Panc1 (cell line): ENCODE results near the gene IL24. TPM values are rescaled to one million over a fixed set of nuclear protein-coding genes. Genes with fewer than 3 reads are reported as not detected.

Experiments
- ATAC-seq: fragments of 200-7000 bp; cut with Tn5 transposase; 2 replicates; pipeline ENCODE4 v1.9.1; 2020; ENCODE audit warnings: mild to moderate bottlenecking, moderate library complexity
- BruUV-seq: library from RNA; stranded (reverse); fragments of 400-500 nt; replicated peaks from 2 replicates; lab custom pipeline; 2021; lab: Mats Ljungman, UMichigan
- CTCF ChIA-PET: fragments of 300-600 bp; sonication (Branson Sonifier 250); formaldehyde crosslinking; loops from one replicate; lab custom pipeline; 2022; ENCODE audit warnings: antibody characterized with exemption; lab: Charles Lee
- POLR2A ChIA-PET: fragments of 300-600 bp; sonication (Branson Sonifier 250); formaldehyde crosslinking; loops from one replicate; lab custom pipeline; 2022; ENCODE audit warnings: antibody characterized with exemption; lab: Charles Lee
- DNase-seq: peaks from one replicate; pipeline ENCODE4 v3.0.0-alpha.2; 2010; ENCODE audit warnings: low read depth, low spot score
- H3K27ac ChIP-seq: 2 replicates; pipeline ENCODE4 v1.5.1; 2011; ENCODE audit warnings: mild to moderate bottlenecking, low read length, inconsistent platforms
- H3K27me3 ChIP-seq: fragments of 200-500 bp; sonication (Bioruptor generic); 2 replicates; pipeline ENCODE4 v1.6.0; 2014; ENCODE audit warnings: low read length, inconsistent platforms; ENCODE audit not compliant: control insufficient read depth, insufficient read depth
- H3K36me3 ChIP-seq: fragments of 200-500 bp; sonication (Bioruptor generic); 2 replicates; pipeline ENCODE4 v1.5.1; 2014; ENCODE audit warnings: inconsistent platforms, mild to moderate bottlenecking, low read length, moderate library complexity; ENCODE audit not compliant: control insufficient read depth, insufficient read depth
- H3K4me1 ChIP-seq: 2 replicates; pipeline ENCODE4 v1.5.1; 2011; ENCODE audit warnings: inconsistent platforms, mild to moderate bottlenecking, low read length, moderate library complexity; ENCODE audit not compliant: control insufficient read depth, insufficient read depth
- H3K4me3 ChIP-seq, 2 experiments: 2 replicates each; pipeline ENCODE4 v1.5.1; 2011 to 2012; ENCODE audit warnings: low read depth in 2 of 2, low read length in 2 of 2, mild to moderate bottlenecking in 2 of 2, inconsistent platforms in 1 of 2, moderate library complexity in 1 of 2
- H3K9me3 ChIP-seq: fragments of 200-500 bp; sonication (Bioruptor generic); 2 replicates; pipeline ENCODE4 v1.5.1; 2014; ENCODE audit warnings: low read depth, mild to moderate bottlenecking, inconsistent platforms, low read length, moderate library complexity; ENCODE audit not compliant: control insufficient read depth, insufficient read depth
- POLR2AphosphoS5 ChIP-seq: IDR thresholded peaks from 2 replicates; pipeline ENCODE4 v1.6.1; 2012; ENCODE audit warnings: mild to moderate bottlenecking, low read depth, low read length, moderate library complexity
- SIN3A ChIP-seq: IDR thresholded peaks from 2 replicates; pipeline ENCODE4 v1.6.1; 2012; ENCODE audit warnings: low read depth, mild to moderate bottlenecking, low read length, moderate library complexity, borderline replicate concordance; ENCODE audit not compliant: insufficient read depth
- TCF7L2 ChIP-seq: IDR thresholded peaks from 2 replicates; pipeline ENCODE4 v1.6.1; 2011; ENCODE audit warnings: mild to moderate bottlenecking, low read depth, low read length, inconsistent platforms
- in situ Hi-C: cut with HindIII; loops from 2 replicates; pipeline ENCODE4 v1.10.0; 2016; ENCODE audit warnings: low sequenced_read_pairs, low pct_unique_long_range_greater_than_20kb
- intact Hi-C: fragments of 100-400 bp; cut with micrococcal nuclease; formaldehyde crosslinking; loops from one replicate; pipeline ENCODE4 v1.10.0; 2022; ENCODE audit not compliant: unreplicated experiment
- total RNA-seq: library from RNA; stranded (reverse); gene quantifications from one replicate; pipeline ENCODE4 v1.2.1, GENCODE V29; 2021; ENCODE audit not compliant: unreplicated experiment
- TF ChIP-seq, protein P1 (sequence below): fragments of 450-650 bp; IDR thresholded peaks from 2 replicates; pipeline ENCODE4 v1.5.1; 2017; ENCODE audit warnings: mild to moderate bottlenecking
- TF ChIP-seq, protein P2 (sequence below), 2 experiments: IDR thresholded peaks; 2 replicates each; pipeline ENCODE4 v1.6.1; 2011 to 2012; ENCODE audit warnings: low read depth in 2 of 2, control low read depth in 1 of 2, low read length in 1 of 2, mild to moderate bottlenecking in 1 of 2, moderate library complexity in 1 of 2; ENCODE audit not compliant: insufficient read depth in 1 of 2

IL24 gene
- total RNA-seq, 1 experiment from 2014 or later, result not detected

DNA sequence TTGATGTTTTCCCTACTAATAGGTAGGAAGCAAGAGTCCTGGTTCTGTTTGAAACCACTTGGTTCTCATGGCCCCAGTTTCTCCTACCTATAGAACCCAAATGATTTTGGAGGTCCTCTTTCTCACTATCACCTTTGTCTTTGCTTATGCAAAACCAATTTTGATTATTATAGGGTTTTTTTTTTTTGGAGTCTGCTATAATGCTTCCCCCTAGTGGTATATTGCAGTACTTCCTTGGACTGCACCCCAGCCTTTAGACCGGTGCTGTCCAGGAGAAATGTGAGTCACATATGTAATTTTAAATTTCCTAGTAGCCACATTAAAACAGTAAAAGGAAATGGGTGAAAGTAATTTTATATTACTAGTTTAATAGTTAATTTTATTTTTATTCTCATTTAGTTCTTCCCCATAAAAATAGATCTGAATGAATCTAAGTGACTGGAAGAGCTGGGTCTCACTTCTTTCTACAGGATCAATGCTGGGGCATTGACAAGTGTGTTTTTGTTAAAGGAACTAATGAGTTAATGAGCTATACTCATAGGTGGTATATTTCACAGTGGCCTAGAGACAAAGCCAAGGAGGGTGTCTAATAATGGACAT, 13.9 kb downstream of the IL24 start:
- no TSS peak for BruUV-seq
- Histone ChIP-seq H3K9me3 (no peaks in the 10 kb centered on the region), H3K4me3 (no peak overlapping the region), H3K27me3 (peaks cover 21% of the 10 kb centered on the region), H3K4me1 (no peaks in the 10 kb centered on the region), H3K36me3 (no peaks in the 10 kb centered on the region), H3K27ac (no peak overlapping the region)
- ChIA-PET CTCF (interaction anchor here (2.2 kb wide), 1 partner anchor 71 kb away, joined by 19 read pairs; no protein-coding TSS in a partner anchor), POLR2A (no interaction called here)
- TF ChIP-seq, protein P1, sequence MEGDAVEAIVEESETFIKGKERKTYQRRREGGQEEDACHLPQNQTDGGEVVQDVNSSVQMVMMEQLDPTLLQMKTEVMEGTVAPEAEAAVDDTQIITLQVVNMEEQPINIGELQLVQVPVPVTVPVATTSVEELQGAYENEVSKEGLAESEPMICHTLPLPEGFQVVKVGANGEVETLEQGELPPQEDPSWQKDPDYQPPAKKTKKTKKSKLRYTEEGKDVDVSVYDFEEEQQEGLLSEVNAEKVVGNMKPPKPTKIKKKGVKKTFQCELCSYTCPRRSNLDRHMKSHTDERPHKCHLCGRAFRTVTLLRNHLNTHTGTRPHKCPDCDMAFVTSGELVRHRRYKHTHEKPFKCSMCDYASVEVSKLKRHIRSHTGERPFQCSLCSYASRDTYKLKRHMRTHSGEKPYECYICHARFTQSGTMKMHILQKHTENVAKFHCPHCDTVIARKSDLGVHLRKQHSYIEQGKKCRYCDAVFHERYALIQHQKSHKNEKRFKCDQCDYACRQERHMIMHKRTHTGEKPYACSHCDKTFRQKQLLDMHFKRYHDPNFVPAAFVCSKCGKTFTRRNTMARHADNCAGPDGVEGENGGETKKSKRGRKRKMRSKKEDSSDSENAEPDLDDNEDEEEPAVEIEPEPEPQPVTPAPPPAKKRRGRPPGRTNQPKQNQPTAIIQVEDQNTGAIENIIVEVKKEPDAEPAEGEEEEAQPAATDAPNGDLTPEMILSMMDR, result peak; percentile 83; the same call in 1 of the 2 replicates
- TF ChIP-seq, protein P2, sequence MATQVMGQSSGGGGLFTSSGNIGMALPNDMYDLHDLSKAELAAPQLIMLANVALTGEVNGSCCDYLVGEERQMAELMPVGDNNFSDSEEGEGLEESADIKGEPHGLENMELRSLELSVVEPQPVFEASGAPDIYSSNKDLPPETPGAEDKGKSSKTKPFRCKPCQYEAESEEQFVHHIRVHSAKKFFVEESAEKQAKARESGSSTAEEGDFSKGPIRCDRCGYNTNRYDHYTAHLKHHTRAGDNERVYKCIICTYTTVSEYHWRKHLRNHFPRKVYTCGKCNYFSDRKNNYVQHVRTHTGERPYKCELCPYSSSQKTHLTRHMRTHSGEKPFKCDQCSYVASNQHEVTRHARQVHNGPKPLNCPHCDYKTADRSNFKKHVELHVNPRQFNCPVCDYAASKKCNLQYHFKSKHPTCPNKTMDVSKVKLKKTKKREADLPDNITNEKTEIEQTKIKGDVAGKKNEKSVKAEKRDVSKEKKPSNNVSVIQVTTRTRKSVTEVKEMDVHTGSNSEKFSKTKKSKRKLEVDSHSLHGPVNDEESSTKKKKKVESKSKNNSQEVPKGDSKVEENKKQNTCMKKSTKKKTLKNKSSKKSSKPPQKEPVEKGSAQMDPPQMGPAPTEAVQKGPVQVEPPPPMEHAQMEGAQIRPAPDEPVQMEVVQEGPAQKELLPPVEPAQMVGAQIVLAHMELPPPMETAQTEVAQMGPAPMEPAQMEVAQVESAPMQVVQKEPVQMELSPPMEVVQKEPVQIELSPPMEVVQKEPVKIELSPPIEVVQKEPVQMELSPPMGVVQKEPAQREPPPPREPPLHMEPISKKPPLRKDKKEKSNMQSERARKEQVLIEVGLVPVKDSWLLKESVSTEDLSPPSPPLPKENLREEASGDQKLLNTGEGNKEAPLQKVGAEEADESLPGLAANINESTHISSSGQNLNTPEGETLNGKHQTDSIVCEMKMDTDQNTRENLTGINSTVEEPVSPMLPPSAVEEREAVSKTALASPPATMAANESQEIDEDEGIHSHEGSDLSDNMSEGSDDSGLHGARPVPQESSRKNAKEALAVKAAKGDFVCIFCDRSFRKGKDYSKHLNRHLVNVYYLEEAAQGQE (IDR thresholded peaks at IDR 0.05; ENCODE audit: insufficient read depth in 1 of 2, low read depth in 2 of 2, low read length in 1 of 2), result no peak
- TF ChIP-seq POLR2AphosphoS5 (no peak), SIN3A (no peak), TCF7L2 (no peak)
- ATAC-seq, result no peak
- intact Hi-C loops (loop anchor here (5.0 to 10.0 kb wide), 3 partner anchors 276 to 434 kb away; partner anchors contain the start of gene DYRK3), in situ Hi-C loops (no loop called here)
- DNase-seq, result peak; percentile 45

DNA sequence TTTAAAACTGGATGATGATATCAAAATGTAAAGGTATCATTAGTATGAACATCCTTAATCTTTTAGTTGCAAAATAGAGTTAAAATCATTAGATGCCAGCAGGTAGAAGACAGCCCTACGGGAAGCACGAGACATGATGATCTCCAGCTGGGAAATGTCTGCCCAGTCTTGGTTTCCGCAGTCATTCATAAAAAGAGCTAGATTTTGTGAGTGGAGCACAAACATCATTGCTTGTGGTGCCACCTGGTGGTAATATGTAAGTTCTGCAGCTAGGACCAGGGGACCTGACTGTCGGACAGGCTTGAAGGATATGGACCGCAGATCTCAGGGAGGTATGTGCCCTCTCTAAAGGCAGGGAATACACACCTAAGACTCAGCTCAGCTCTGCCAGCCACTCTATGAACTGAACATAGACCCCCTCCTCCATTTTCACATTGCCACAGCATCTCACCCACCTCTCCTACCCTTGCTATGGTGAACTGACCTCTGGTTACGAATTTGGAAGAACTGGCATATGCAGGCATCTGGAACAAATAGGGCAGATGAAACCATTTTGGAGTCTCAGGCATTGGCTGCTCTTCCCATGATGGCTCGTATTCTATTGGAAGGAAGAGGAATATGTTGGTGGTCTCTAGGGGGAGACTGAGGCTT, 15.3 kb downstream of the IL24 start:
- no peak overlapping the region for H3K27ac ChIP-seq
- no peaks in the 10 kb centered on the region for H3K4me1 ChIP-seq
- CTCF ChIA-PET, result interaction anchor here (0.8 to 2.2 kb wide), 6 partner anchors 12 to 282 kb away, joined by 3 to 19 read pairs (median 4); no protein-coding TSS in a partner anchor
- H3K27me3 ChIP-seq, result peaks cover 23% of the 10 kb centered on the region
- H3K4me3 ChIP-seq, result no peak overlapping the region
- in situ Hi-C loops (no loop called here), intact Hi-C loops (loop anchor here (2.0 to 10.0 kb wide), 4 partner anchors 186 to 435 kb away; partner anchors contain the start of gene DYRK3)
- POLR2A ChIA-PET, result no interaction called here
- ATAC-seq, result peak; percentile 77
- peak; percentile 57 for DNase-seq
- no peaks in the 10 kb centered on the region for H3K9me3 ChIP-seq
- no peaks in the 10 kb centered on the region for H3K36me3 ChIP-seq
- no TSS peak for BruUV-seq
- TF ChIP-seq, protein P1, result peak; percentile 83
- TF ChIP-seq TCF7L2, result no peak
- TF ChIP-seq, protein P2 (IDR thresholded peaks at IDR 0.05; ENCODE audit: insufficient read depth in 1 of 2, low read depth in 2 of 2, low read length in 1 of 2), result no peak
- TF ChIP-seq SIN3A, result no peak
- TF ChIP-seq POLR2AphosphoS5, result no peak
